Effector CD8-positive, alpha-beta T cell (primary cell): ENCODE data around the gene CDK17.
"Not testable (repeated sequence)": the region's sequence is repeated elsewhere in the genome, so short reads cannot be mapped to it uniquely, and the experiment has no call there.

Experiments
- DNase-seq: peaks from one replicate; lab custom pipeline; 2025; lab: John Stamatoyannopoulos, UW

CDK17 gene

DNA sequence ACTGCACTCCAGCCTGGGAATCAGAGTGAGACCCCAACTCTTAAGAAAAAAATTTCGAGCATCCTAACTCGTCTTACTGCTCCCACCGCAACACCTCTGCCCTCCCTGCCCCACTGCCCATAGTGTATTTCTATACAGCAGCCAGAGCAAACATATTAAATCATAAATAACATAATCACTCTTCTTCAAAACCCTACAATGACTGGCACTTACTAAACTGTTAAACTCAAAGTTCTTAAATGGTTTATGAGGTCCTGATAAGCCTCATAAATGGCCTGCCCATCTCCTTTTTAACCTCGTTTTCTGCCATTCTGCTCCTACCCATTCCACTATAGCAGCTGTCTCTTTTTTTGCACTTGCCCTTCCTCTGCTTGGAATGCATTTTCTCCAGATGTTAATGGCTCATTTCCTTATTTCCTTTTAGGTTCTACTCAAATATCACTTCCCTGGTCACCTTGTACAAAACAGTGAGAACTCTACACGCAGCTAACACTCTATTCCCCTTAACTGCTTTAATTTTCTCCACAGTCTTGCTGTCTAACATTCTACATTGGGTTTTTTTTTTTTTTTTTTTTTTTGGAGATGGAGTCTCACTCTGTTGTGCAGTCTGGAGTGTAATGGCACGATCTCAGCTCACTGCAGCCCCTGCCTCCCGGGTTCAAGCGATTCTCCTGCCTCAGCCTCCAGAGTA, 45.2 kb downstream of the CDK17 start:
- DNase-seq: no peak

DNA sequence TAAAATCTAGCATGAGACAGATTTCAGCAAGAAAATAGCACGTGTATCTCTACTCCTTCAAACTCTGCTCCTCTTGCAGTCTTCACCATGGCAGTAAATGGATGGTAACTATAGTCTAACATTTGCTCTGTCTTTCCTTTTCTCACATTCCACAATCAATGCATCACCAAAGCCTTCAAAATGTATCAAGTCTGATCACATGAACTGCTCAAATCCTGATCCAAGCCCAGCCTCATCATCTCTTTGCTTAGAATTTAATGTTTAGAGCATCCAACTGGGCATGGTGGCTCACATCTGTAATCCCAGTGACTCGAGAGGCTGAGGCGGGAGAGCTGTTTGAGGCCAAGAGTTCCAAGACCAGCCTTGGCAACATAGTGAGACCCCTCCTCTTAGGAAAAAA, 45.9 kb downstream of the CDK17 start:
- no peak for DNase-seq

DNA sequence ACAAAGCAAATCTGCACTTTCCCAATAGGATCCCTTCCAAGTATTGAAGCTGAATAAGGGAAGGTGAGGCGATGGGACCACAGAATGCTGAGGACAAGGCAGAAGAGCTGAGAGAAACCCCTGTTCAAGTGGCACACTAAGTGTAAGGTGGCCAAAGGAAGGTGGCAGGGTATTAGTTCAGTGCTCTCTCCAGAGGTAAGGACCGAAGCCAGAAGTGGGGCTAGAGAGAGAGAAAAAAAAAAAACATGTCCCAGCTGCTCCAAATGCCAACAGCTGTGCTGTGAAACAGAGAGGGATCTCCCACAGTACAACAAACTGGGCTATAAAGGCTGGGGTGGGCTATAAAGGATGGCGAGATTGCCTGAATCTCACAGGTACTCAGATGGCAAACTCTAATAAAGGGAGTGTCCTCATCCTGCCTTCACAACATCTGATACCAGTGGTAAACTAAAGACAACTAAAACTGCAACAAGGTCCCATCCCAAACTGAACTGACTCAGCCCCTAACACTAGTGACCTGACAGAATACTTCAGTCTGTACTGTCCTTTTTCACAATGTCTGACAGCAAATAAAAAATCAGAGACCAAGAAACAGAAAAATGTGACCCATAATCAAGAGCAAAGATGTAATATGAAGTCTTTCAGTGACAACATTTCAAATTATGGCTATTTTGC, 47.9 kb downstream of the CDK17 start:
- DNase-seq: no peak

GRCh38 chr12:96350982-96351381, 49.3 kb downstream of the CDK17 start:
- DNase-seq: no peak

DNA sequence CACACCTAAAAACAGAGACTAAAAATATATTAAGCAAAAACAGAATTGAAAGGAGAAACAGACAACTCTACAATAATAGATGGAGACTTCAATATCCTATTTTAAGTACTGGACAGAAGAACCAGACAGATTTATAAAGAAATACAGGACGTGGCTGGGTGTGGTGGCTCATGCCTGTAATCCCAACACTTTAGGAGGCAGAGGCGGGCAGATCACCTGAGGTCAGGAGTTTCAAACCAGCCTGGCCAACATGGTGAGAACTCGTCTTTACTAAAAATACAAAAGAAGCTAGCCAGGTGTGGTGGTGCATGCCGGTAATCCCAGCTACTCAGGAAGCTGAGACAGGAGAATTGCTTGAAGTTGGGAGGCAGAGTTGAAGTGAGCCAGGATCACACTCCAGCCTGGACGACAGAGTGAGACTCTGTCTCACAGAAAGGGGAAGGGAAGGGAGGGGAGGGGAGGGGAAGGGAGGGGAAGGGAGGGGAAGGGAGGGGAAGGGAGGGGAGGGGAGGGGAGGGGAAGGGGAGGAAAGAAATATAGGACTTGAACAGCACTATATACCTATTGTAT, 53.0 kb downstream of the CDK17 start:
- no peak for DNase-seq

DNA sequence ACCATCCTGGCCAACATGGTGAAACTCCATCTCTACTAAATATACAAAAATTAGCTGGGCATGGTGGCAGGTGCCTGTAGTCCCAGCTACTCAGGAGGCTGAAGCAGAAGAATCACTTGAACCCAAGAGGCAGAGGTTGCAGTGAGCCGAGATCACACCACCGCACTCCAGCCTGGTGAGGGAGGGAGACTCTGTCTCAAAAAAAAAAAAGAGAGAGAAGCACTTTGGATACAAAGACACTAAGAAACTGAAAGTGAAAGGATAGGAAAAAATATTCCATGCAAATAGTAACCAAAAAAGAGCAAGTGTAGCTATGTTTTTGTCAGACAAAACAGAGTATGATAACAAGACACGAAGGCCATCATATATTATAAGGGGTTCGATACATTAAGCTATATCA, 53.5 kb downstream of the CDK17 start:
- not testable (repeated sequence) for DNase-seq

DNA sequence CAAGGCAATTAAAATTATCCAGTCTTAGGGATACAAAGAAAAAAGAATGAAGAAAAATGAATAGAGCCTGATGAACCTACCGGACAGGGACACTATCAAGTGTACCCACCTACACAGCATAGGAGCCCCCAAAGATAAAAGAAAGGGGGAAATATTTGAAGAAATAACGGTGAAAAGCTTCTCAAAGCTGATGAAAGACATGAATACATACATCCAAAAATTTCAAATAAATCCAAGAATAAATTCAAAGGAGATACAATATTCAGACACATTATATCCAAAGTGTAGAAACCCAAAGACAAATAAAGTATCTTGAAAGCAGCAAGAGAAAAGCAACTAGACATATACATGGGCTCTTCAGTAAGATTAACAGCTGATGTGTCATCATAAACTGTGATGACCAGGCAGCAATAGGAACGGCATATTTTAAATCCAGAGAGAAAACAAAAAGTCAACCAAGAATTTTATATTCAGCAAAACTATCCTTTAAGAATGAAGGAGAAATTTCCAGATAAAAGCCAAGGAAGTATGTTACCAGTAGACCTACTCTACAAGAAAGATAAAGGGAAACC, 56.0 kb downstream of the CDK17 start:
- DNase-seq: no peak

DNA sequence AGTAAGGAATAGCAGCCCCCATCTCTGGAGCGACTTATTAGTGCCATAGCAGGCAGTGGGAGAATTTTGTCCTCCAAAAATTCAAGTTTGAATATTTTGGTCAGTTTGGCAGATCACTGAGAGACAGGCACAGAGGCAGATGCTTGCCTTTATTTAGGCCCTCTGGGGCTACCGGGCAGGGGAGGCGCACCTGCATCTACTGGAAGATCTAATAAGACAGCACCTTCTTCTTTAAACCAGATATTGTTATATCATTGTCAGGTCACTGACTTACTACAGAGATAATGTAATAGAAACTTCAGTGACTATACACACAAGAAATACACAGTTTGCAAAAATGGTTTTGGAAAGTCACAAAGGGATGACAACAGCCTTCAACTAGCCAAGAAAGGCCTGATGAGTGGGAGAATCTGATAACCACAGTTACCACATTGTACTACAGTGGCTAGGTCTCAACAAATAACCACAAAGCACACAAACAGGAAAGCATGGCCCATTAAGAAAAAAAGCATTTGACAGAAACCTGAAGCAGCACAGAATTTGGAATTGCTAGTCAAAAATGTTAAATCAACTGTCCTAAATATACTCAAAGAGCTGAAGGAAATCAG, 56.8 kb downstream of the CDK17 start:
- no peak for DNase-seq

- DNase-seq: not testable (repeated sequence)
These were observed 60.6 kb downstream of the CDK17 start for GRCh38 chr12:96339666-96340065.

- no peak for DNase-seq
These were observed 61.3 kb downstream of the CDK17 start for GRCh38 chr12:96338852-96339471.

DNA sequence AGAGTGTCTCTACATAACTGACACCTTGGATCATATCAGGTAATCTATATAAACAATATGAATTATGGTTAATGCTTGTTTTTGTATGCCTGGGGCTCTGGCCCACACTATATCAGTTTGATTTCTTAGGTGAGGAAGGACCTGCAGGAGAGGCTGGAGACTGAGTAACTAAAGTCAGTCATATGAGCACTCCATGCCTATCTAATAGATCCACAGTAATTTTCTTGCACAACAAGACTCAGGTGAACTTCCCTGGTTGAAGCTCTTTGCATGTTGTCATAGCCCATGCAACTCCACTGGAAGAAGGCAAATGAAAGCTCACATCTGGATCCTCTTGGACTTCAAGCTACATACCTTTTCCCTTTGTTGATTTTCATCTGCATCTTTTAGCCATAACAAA, 62.3 kb downstream of the CDK17 start:
- DNase-seq: no peak

- no peak for DNase-seq
These were observed 63.8 kb downstream of the CDK17 start for GRCh38 chr12:96336489-96336888.

DNA sequence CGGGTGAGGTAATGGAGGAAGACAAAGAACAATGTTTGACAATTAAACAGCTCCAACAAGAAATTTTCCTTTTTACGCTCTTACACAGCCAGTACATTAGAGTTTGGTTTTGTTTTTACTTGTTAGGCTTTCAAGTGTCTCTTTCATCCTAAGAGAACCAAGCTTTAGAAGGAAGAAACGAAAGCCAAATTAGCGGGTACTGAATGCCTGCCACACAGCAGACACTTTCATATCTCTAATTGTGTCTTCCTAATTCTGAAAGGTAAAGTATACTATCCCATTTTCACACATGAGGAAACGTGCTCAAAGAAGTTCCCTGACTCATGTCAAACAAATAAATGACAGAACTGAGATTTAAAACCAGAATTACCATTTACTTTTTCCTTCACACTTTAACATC, 65.0 kb downstream of the CDK17 start:
- DNase-seq: no peak

GRCh38 chr12:96334502-96334901, 65.7 kb downstream of the CDK17 start:
- DNase-seq: no peak

- no peak for DNase-seq
These were observed 70.7 kb downstream of the CDK17 start for GRCh38 chr12:96329545-96329944.

GRCh38 chr12:96329018-96329417, 71.2 kb downstream of the CDK17 start:
- DNase-seq: no peak

DNA sequence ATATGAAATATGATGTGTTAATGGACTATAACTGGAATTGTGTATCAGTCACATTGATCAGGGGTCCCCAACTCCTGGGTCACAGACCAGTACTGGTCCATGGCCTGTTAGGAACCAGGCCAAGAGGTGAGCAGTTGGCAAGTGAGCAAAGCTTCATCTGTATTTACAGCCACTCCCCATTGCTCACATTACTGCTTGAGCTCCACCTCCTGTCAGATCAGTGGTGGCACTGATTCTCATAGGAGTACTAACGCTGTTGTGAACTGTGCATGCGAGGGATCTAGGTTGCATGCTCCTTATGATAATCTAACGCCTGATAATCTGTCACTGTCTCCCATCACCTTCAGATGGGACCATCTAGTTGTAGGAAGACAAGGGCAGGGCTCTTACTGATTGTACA, 72.3 kb downstream of the CDK17 start:
- DNase-seq: no peak

GRCh38 chr12:96327346-96327745, 72.9 kb downstream of the CDK17 start:
- no peak for DNase-seq

DNA sequence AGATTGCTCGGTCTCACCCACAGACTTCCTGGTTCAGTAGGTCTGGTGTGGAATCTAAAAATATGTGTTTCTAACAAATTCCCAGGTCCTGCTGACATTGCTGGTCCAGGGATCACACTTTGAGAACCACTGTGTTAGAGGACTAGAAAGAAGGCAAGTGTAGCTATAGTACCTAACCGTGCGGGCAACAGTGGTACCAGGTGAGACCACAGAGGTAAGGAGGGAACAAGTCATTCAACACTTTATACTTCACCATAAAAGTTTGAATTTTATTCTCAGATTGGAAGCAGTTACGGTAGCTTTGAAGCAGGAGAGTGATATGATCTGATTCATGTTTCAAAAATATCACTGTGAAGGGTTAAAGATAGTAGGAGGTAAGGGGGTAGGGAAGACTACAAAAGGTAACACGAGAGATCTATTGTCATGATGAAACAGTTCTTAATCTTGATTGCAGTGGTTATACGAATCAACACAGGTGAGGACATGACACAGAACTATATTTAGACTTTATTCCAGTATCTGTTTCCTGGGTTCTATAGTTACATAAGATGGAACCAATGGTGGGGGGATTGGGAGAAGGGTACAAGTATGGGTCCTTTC, 73.5 kb downstream of the CDK17 start:
- no peak for DNase-seq

GRCh38 chr12:96323906-96324305, 76.3 kb downstream of the CDK17 start:
- no peak for DNase-seq

GRCh38 chr12:96322720-96323119, 77.5 kb downstream of the CDK17 start:
- no peak for DNase-seq

DNA sequence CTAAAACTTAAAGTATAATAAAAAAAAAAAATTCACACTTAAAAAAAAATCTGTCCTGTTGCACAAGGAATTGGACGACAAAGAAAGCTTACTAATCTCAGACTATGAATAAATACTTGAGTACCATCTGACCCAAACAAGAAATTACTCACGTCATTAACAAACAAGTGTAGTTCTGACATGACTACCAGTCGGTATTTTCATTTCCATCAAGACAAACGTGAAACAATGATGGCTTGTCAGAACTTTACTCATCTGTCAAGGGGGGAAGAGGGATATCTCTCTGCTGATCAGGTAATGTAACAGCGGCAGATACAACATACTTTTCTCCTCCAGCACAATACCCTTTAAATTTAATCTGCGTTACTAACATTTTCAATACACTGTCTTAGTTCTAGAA, 78.3 kb downstream of the CDK17 start:
- no peak for DNase-seq
